HepG2 (cell line): ENCODE results near the gene PAQR5. TPM values are rescaled to one million over a fixed set of nuclear protein-coding genes. Genes with fewer than 3 reads are reported as not detected.

Experiments
- ATAC-seq: fragments of 200-7000 bp; cut with Tn5 transposase; 3 replicates; pipeline ENCODE4 v1.9.1; 2020; ENCODE audit warnings: mild to moderate bottlenecking, moderate library complexity
- BruUV-seq: library from RNA; stranded (reverse); fragments of 400-500 nt; replicated peaks from 2 replicates; lab custom pipeline; 2021; lab: Mats Ljungman, UMichigan
- CTCF ChIA-PET: fragments of 300-600 bp; formaldehyde crosslinking; extraction: SDS; loops from one replicate; lab custom pipeline; 2021; ENCODE audit warnings: low total read pairs, inconsistent platforms, low intra/inter-chr PET ratio; lab: Yijun Ruan, JAX
- POLR2A ChIA-PET: fragments of 350-600 bp; sonication (Branson Sonifier 250); formaldehyde crosslinking; loops from one replicate; lab custom pipeline; 2020; ENCODE audit warnings: antibody characterized with exemption, inconsistent platforms; lab: Yijun Ruan, JAX
- DNase-seq: peaks from one replicate; pipeline ENCODE4 v3.0.0-alpha.2; 2015; ENCODE audit warnings: low spot score
- FAIRE-seq: peaks from 3 replicates; lab custom pipeline; 2011; peaks lifted over from hg19 to GRCh38; lab: Jason Lieb, UNC
- H2AFZ ChIP-seq: one replicate; pipeline ENCODE4 v1.6.1; 2011; ENCODE audit warnings: low read length, inconsistent platforms
- H3K27ac ChIP-seq: fragments of 300-600 bp; 3 replicates; pipeline ENCODE4 v1.8.0; 2011; ENCODE audit warnings: mixed run types, mild to moderate bottlenecking, mixed read lengths, low read length, inconsistent platforms; ENCODE audit not compliant: insufficient read depth; ENCODE audit errors: extremely low read length
- H3K27me3 ChIP-seq, 2 experiments: fragments of 200-600 bp in 1 of 2; 2 replicates in 1 of 2; 3 replicates in 1 of 2; pipeline versions ENCODE4 v1.6.0 to v1.8.0; 2011; ENCODE audit warnings: low read length in 2 of 2, mild to moderate bottlenecking in 2 of 2, moderate library complexity in 2 of 2, inconsistent platforms in 1 of 2; ENCODE audit not compliant: insufficient read depth in 2 of 2, control insufficient read depth in 1 of 2
- H3K36me3 ChIP-seq, 2 experiments: fragments of 200-600 bp in 1 of 2; replicated peaks in 1 of 2; 2 replicates in 1 of 2; 3 replicates in 1 of 2; pipeline versions ENCODE4 v1.5.1 to v1.8.0; 2011; ENCODE audit warnings: low read length in 2 of 2, inconsistent platforms in 1 of 2; ENCODE audit not compliant: insufficient read depth in 2 of 2, control insufficient read depth in 1 of 2
- H3K4me1 ChIP-seq: 2 replicates; pipeline ENCODE4 v1.5.1; 2012; ENCODE audit warnings: low read length, inconsistent platforms; ENCODE audit not compliant: insufficient read depth
- H3K4me2 ChIP-seq: 2 replicates; pipeline ENCODE4 v1.6.0; 2011; ENCODE audit warnings: low read depth, low read length, inconsistent platforms
- H3K4me3 ChIP-seq, 3 experiments: fragments of 200-600 bp in 1 of 3; sonication (generic), shearing (Covaris generic) in 1 of 3; replicated peaks in 1 of 3; 2 replicates each; pipeline ENCODE4 v1.5.1; 2011 to 2016; ENCODE audit warnings: low read length in 3 of 3, inconsistent platforms in 2 of 3, low read depth in 2 of 3, mild to moderate bottlenecking in 2 of 3, control low read depth in 1 of 3, mixed read lengths in 1 of 3; ENCODE audit not compliant: insufficient read depth in 1 of 3
- H3K79me2 ChIP-seq: one replicate; pipeline ENCODE4 v1.6.1; 2011; ENCODE audit warnings: low read length, inconsistent platforms; ENCODE audit not compliant: insufficient read depth
- H3K9ac ChIP-seq: 2 replicates; pipeline ENCODE4 v1.6.0; 2011; ENCODE audit warnings: mild to moderate bottlenecking, low read depth, low read length, inconsistent platforms; ENCODE audit not compliant: insufficient read depth
- H3K9me3 ChIP-seq: 2 replicates; pipeline ENCODE4 v1.5.1; 2012; ENCODE audit warnings: mild to moderate bottlenecking, low read length
- H4K20me1 ChIP-seq: 2 replicates; pipeline ENCODE4 v1.6.0; 2011; ENCODE audit warnings: inconsistent platforms, mild to moderate bottlenecking, low read length, moderate library complexity; ENCODE audit not compliant: insufficient read depth
- CEBPB ChIP-seq: IDR thresholded peaks from 2 replicates; pipeline ENCODE4 v1.6.1; 2011; ENCODE audit warnings: low read depth, low read length, improper control_type of control experiment, borderline replicate concordance
- ZNF3 ChIP-seq: IDR thresholded peaks from 2 replicates; pipeline ENCODE4 v1.7.0; 2017; ENCODE audit warnings: inconsistent platforms
- ZNF512B ChIP-seq: sonication (generic); formaldehyde crosslinking; IDR thresholded peaks from 2 replicates; pipeline ENCODE4 v1.5.1; 2020; ENCODE audit warnings: missing genetic modification reagents, mild to moderate bottlenecking, borderline replicate concordance
- ZNF607 ChIP-seq: sonication (generic); formaldehyde crosslinking; IDR thresholded peaks from 2 replicates; pipeline ENCODE4 v1.5.1; 2020; ENCODE audit warnings: missing genetic modification reagents, mild to moderate bottlenecking, borderline replicate concordance
- ZNF790 ChIP-seq: sonication (generic); formaldehyde crosslinking; IDR thresholded peaks from 2 replicates; pipeline ENCODE4 v1.8.0; 2022; ENCODE audit warnings: missing genetic modification reagents, mild to moderate bottlenecking, borderline replicate concordance
- ZNF841 ChIP-seq: sonication (generic); formaldehyde crosslinking; IDR thresholded peaks from 2 replicates; pipeline ENCODE4 v1.8.1; 2023; ENCODE audit warnings: missing genetic modification reagents, borderline replicate concordance
- ZSCAN22 ChIP-seq: sonication (generic); formaldehyde crosslinking; IDR thresholded peaks from 2 replicates; pipeline ENCODE4 v1.4.0; 2020; ENCODE audit warnings: mild to moderate bottlenecking, missing genetic modification reagents
- WGBS: methylation state at CpG from one replicate; pipeline ENCODE4 v1.1.6; 2017; ENCODE audit warnings: low lambda C conversion rate; 5-methylcytosine and 5-hydroxymethylcytosine counted together
- in situ Hi-C: cut with HindIII; loops from 2 replicates; pipeline ENCODE4 v1.10.0; 2017; ENCODE audit warnings: low pct_unique_long_range_greater_than_20kb; ENCODE audit not compliant: extremely low pct_ligation_motif_present
- intact Hi-C: fragments of 100-400 bp; cut with micrococcal nuclease; formaldehyde crosslinking; loops from one replicate; pipeline ENCODE4 v1.10.0; 2022; ENCODE audit not compliant: unreplicated experiment
- polyA plus RNA-seq, 8 experiments: library from polyadenylated mRNA; depleted of rRNA in 3 of 8; stranded (reverse) in 7 of 8; unstranded in 1 of 8; fragments of >200 nt; fragmentation: Illumina TruSeq in 4 of 8; extraction: Trizol in 4 of 8; gene quantifications; 2 replicates each; pipeline versions ENCODE4 v1.2.1 to v1.2.3, GENCODE V29; 2011 to 2016; ENCODE audit warnings: low read depth in 4 of 8, missing spikeins in 1 of 8, mixed read lengths in 1 of 8; ENCODE audit not compliant: insufficient read depth in 1 of 8
- total RNA-seq, 5 experiments: library from RNA; depleted of rRNA; stranded (reverse); fragments of >200 nt; fragmentation: Illumina TruSeq; extraction: Trizol; gene quantifications; 2 replicates each; pipeline ENCODE4 v1.2.3, GENCODE V29; 2016; ENCODE audit warnings: low read depth in 1 of 5
- TF ChIP-seq, protein P1 (sequence below): sonication (generic); formaldehyde crosslinking; IDR thresholded peaks from 2 replicates; pipeline ENCODE4 v1.8.1; 2023; ENCODE audit warnings: mild to moderate bottlenecking, moderate library complexity, missing genetic modification reagents
- TF ChIP-seq, protein P2 (sequence below): sonication (generic); formaldehyde crosslinking; IDR thresholded peaks from 2 replicates; pipeline ENCODE4 v1.5.0; 2020; ENCODE audit warnings: missing genetic modification reagents
- TF ChIP-seq, protein P3 (sequence below): sonication (generic); formaldehyde crosslinking; IDR thresholded peaks from 2 replicates; pipeline ENCODE4 v1.5.0; 2020; ENCODE audit warnings: mild to moderate bottlenecking, missing genetic modification reagents, borderline replicate concordance

PAQR5 gene
- total and polyA plus RNA-seq, 2 of the 13 experiments (the other 11 are each of a cell fraction or from before 2014, with no cell fraction given), result 0.53 to 1.3 TPM

DNA sequence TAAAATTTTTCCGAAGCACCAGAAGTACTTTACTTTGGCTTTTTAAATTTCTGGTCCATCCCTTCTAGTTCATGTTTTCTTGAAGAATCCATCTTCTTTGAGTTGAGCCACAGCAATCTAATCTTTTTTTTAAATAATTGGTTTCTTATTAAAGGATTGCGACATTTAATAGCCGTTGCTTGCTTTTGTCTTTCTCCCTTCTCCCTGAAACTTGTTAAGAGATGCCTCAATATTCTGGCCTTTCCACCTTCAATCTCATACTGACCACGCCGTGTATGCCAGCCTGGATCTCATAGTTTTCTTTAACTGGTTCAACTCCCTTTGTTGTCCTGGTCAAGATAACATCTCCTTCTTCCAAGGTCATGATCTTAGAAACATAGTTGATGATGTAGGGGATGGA is 135.5 kb downstream of the PAQR5 start:
- no peak for ATAC-seq
- in situ Hi-C loops, result no loop called here

GRCh38 chr15:69434679-69435078 is 136.0 kb downstream of the PAQR5 start:
- H3K36me3 ChIP-seq, result peaks cover 12 to 57% of the 10 kb centered on the region in 2 experiments
- CTCF ChIA-PET, result no interaction called here
- no TSS peak for BruUV-seq
- TF ChIP-seq, protein P1, sequence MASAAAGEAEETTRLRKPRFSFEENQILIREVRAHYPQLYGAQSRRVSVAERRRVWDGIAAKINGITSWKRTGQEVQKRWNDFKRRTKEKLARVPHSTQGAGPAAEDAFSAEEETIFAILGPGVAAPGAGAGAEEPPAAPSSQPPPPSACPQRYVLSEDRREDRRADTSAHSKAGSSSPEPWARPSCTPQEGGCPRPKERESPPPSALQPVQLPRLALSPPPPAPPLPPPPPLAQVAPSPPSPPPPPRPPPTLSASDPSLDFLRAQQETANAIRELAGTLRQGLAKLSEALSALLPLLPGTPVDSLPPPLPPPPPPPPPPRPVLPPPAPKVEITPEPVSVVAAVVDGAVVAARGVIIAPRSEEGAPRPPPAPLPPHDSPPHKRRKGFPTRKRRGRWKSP (CRISPR knock-in tag), result no peak
- TF ChIP-seq ZNF512B (CRISPR knock-in tag) (no peak), ZNF607 (CRISPR knock-in tag) (no peak), ZNF790 (CRISPR knock-in tag) (no peak), ZNF841 (CRISPR knock-in tag) (no peak), ZSCAN22 (CRISPR knock-in tag) (no peak)
- TF ChIP-seq, protein P2, sequence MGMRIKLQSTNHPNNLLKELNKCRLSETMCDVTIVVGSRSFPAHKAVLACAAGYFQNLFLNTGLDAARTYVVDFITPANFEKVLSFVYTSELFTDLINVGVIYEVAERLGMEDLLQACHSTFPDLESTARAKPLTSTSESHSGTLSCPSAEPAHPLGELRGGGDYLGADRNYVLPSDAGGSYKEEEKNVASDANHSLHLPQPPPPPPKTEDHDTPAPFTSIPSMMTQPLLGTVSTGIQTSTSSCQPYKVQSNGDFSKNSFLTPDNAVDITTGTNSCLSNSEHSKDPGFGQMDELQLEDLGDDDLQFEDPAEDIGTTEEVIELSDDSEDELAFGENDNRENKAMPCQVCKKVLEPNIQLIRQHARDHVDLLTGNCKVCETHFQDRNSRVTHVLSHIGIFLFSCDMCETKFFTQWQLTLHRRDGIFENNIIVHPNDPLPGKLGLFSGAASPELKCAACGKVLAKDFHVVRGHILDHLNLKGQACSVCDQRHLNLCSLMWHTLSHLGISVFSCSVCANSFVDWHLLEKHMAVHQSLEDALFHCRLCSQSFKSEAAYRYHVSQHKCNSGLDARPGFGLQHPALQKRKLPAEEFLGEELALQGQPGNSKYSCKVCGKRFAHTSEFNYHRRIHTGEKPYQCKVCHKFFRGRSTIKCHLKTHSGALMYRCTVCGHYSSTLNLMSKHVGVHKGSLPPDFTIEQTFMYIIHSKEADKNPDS (CRISPR knock-in tag), result no peak
- TF ChIP-seq, protein P3, sequence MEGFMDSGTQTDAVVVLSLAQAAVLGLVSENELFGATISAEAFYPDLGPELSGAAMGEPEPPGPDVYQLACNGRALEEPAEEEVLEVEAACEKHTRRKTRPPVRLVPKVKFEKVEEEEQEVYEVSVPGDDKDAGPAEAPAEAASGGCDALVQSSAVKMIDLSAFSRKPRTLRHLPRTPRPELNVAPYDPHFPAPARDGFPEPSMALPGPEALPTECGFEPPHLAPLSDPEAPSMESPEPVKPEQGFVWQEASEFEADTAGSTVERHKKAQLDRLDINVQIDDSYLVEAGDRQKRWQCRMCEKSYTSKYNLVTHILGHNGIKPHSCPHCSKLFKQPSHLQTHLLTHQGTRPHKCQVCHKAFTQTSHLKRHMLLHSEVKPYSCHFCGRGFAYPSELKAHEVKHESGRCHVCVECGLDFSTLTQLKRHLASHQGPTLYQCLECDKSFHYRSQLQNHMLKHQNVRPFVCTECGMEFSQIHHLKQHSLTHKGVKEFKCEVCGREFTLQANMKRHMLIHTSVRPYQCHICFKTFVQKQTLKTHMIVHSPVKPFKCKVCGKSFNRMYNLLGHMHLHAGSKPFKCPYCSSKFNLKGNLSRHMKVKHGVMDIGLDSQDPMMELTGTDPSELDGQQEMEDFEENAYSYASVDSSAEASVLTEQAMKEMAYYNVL (CRISPR knock-in tag), result no peak

More for the DNA sequence above, 135.5 kb downstream of the PAQR5 start:
- no peak overlapping the region for H2AFZ ChIP-seq
- no peak overlapping the region for H3K27ac ChIP-seq
- no peaks in the 10 kb centered on the region for H3K27me3 ChIP-seq
- peaks cover 13 to 58% of the 10 kb centered on the region in 2 experiments for H3K36me3 ChIP-seq
- H3K4me1 ChIP-seq, result no peaks in the 10 kb centered on the region
- no peak overlapping the region for H3K4me3 ChIP-seq
- no TSS peak for BruUV-seq
- intact Hi-C loops, result no loop called here
- H3K79me2 ChIP-seq, result no peaks in the 10 kb centered on the region
- H3K9me3 ChIP-seq, result no peaks in the 10 kb centered on the region
- 98% methylated on average over 5 of the region's 5 CpGs for WGBS
- ChIA-PET POLR2A (no interaction called here), CTCF (no interaction called here)
- no peak overlapping the region for H3K4me2 ChIP-seq
- no peak for FAIRE-seq
- TF ChIP-seq ZNF3 (CRISPR knock-in tag) (no peak), CEBPB (peak; percentile 54)
- TF ChIP-seq, all 625 proteins: peak for 1
- no peaks in the 10 kb centered on the region for H4K20me1 ChIP-seq
- no peak overlapping the region for H3K9ac ChIP-seq
- no peak for DNase-seq

More at GRCh38 chr15:69434679-69435078, 136.0 kb downstream of the PAQR5 start:
- 98% methylated on average over 11 of the region's 18 CpGs for WGBS
- ATAC-seq (no peak), DNase-seq (no peak), FAIRE-seq (no peak)
- Histone ChIP-seq H3K27ac (no peak overlapping the region), H2AFZ (no peak overlapping the region), H3K9me3 (no peaks in the 10 kb centered on the region), H3K4me1 (no peaks in the 10 kb centered on the region), H4K20me1 (no peaks in the 10 kb centered on the region), H3K27me3 (no peaks in the 10 kb centered on the region), H3K9ac (no peak overlapping the region), H3K4me3 (no peak overlapping the region), H3K79me2 (no peaks in the 10 kb centered on the region), H3K4me2 (no peak overlapping the region)
- POLR2A ChIA-PET, result no interaction called here
- intact Hi-C loops, result no loop called here
- in situ Hi-C loops, result no loop called here
